Measurements from ENCODE around the gene SLC5A10. TPM values are rescaled to one million over a fixed set of nuclear protein-coding genes. Genes with fewer than 3 reads are reported as not detected.

SLC5A10 gene
- total RNA-seq, 1 experiment from 2014 or later: not detected

DNA sequence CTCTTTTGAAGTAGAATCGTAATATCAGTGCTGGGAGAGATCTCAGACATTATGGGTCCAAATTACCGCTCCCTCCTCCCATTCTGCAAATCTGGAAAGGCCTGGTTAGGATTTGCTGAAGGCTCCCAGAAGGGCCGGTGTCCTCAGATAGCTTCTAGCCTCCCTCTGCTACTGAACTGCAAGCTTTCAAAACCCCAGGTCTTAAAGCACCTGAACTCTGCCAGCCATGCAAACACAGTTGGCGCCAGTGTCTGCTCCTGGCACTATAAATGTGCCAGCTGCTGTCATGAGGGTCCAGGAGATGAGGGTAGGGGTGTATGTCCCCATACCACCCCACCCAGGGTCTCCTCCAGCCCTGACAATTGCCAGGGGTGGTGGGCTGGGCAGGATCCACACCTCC is 24.2 kb downstream of the SLC5A10 start:
- WGBS (ENCODE audit: extremely low coverage, insufficient read length, low lambda C conversion rate): no CpG with 5 or more reads among the region's 4 CpGs
- Histone ChIP-seq H3T11ph (ENCODE audit: low read length) (no peak overlapping the region), H3K23me2 (ENCODE audit: insufficient read length, low read depth, low read length, poor library complexity, severe bottlenecking) (no peaks in the 10 kb centered on the region), H3K27me3 (ENCODE audit: insufficient read depth, low read length) (no peaks in the 10 kb centered on the region), H2AK5ac (ENCODE audit: insufficient read length, low read length) (no peak overlapping the region), H4K5ac (ENCODE audit: insufficient read length, low read depth, low read length) (no peak overlapping the region), H2BK12ac (ENCODE audit: insufficient read length, low read depth, low read length) (no peak overlapping the region), H2BK5ac (ENCODE audit: insufficient read length, low read length) (no peak overlapping the region), H2BK15ac (ENCODE audit: low read depth, low read length) (no peak overlapping the region), H3K56ac (ENCODE audit: insufficient read length, low read depth, low read length) (no peak overlapping the region), H4K91ac (ENCODE audit: insufficient read length, low read depth, low read length) (no peak overlapping the region), H3K4me1 (ENCODE audit: insufficient read depth, low read length) (no peaks in the 10 kb centered on the region), H3K23ac (ENCODE audit: insufficient read length, low read depth, low read length) (no peak overlapping the region), H3K18ac (ENCODE audit: insufficient read length, low read depth, low read length) (no peak overlapping the region), H3K9ac (ENCODE audit: extremely low read depth, insufficient read length, low read length) (no peak overlapping the region), H3K4me2 (ENCODE audit: insufficient read depth, insufficient read length, low read length) (no peak overlapping the region), H3K14ac (ENCODE audit: insufficient read depth, low read length) (no peak overlapping the region), H3K79me2 (ENCODE audit: insufficient read depth, low read length) (no peaks in the 10 kb centered on the region), H4K8ac (replicated peaks; ENCODE audit: insufficient read length, low read depth, low read length) (no peak overlapping the region), H3K9me3 (ENCODE audit: control insufficient read depth, low read depth, low read length) (no peaks in the 10 kb centered on the region), H3K27ac (ENCODE audit: insufficient read length, low read depth, low read length) (no peak overlapping the region), H2AFZ (ENCODE audit: low read length) (no peak overlapping the region), H3K4ac (ENCODE audit: low read depth, low read length) (no peak overlapping the region), H3K79me1 (ENCODE audit: insufficient read depth, low read depth, low read length, poor library complexity, severe bottlenecking) (no peaks in the 10 kb centered on the region), H2BK120ac (ENCODE audit: low read depth, low read length, poor library complexity, severe bottlenecking) (no peak overlapping the region), H4K20me1 (ENCODE audit: control insufficient read depth, insufficient read depth, insufficient read length) (no peaks in the 10 kb centered on the region), H2BK20ac (ENCODE audit: low read depth, low read length, poor library complexity, severe bottlenecking) (no peak overlapping the region)
- H3K36me3 Mint-ChIP-seq (ENCODE audit: insufficient read depth in 1 of 3, low read depth in 3 of 3): peaks cover 24 to 63% (median 47%) of the 10 kb centered on the region in 3 experiments; a peak in 6 of 7 replicates
- no peak overlapping the region for H3K27ac Mint-ChIP-seq
- no peak for DNase-seq
- H3K4me1 Mint-ChIP-seq: peaks cover 4% of the 10 kb centered on the region in 2 experiments
- no peak overlapping the region for H3K4me3 Mint-ChIP-seq
- H3K9me3 Mint-ChIP-seq: no peaks in the 10 kb centered on the region
- H3K27me3 Mint-ChIP-seq (ENCODE audit: low read depth): no peaks in the 10 kb centered on the region
- TF ChIP-seq, protein P1, sequence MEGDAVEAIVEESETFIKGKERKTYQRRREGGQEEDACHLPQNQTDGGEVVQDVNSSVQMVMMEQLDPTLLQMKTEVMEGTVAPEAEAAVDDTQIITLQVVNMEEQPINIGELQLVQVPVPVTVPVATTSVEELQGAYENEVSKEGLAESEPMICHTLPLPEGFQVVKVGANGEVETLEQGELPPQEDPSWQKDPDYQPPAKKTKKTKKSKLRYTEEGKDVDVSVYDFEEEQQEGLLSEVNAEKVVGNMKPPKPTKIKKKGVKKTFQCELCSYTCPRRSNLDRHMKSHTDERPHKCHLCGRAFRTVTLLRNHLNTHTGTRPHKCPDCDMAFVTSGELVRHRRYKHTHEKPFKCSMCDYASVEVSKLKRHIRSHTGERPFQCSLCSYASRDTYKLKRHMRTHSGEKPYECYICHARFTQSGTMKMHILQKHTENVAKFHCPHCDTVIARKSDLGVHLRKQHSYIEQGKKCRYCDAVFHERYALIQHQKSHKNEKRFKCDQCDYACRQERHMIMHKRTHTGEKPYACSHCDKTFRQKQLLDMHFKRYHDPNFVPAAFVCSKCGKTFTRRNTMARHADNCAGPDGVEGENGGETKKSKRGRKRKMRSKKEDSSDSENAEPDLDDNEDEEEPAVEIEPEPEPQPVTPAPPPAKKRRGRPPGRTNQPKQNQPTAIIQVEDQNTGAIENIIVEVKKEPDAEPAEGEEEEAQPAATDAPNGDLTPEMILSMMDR (conservative IDR thresholded peaks at IDR 0.05): no peak
